ENCODE data around the gene STX16.

STX16 gene

GRCh38 chr20:58650776-58651558 lies at the start of gene STX16:
Gene STX16, plus strand, starts transcription at chr20:58651283. Its CDS starts 724 bp downstream, at chr20:58652007.
- DNase-seq, result peak; percentile 68 to 78 (median 76)

- no peak for DNase-seq
Observed at GRCh38 chr20:58602124-58602523, 49.0 kb upstream of the STX16 start.

- no peak for DNase-seq
Observed at GRCh38 chr20:58603721-58604120, 47.4 kb upstream of the STX16 start.

- DNase-seq, result no peak
Observed at GRCh38 chr20:58604128-58604881, 46.8 kb upstream of the STX16 start.

- DNase-seq, result no peak
Observed at GRCh38 chr20:58605292-58606065, 45.6 kb upstream of the STX16 start.

GRCh38 chr20:58606184-58606583 lies 44.9 kb upstream of the STX16 start:
- no peak for DNase-seq

GRCh38 chr20:58608096-58608840 lies 42.8 kb upstream of the STX16 start:
- DNase-seq, result no peak

GRCh38 chr20:58609026-58609425 lies 42.1 kb upstream of the STX16 start:
- DNase-seq, result no peak

- no peak for DNase-seq
Observed at GRCh38 chr20:58610071-58610800, 40.8 kb upstream of the STX16 start.

GRCh38 chr20:58610811-58611210 lies 40.3 kb upstream of the STX16 start:
- DNase-seq, result no peak

GRCh38 chr20:58611236-58612030 lies 39.6 kb upstream of the STX16 start:
- no peak for DNase-seq

- DNase-seq, result no peak
Observed at GRCh38 chr20:58612121-58612691, 38.9 kb upstream of the STX16 start.

GRCh38 chr20:58613061-58613854 lies 37.8 kb upstream of the STX16 start:
- DNase-seq, result no peak

GRCh38 chr20:58614366-58614765 lies 36.7 kb upstream of the STX16 start:
- DNase-seq, result no peak

- DNase-seq, result no peak
Observed at GRCh38 chr20:58614984-58615760, 35.9 kb upstream of the STX16 start.

GRCh38 chr20:58616411-58616810 lies 34.7 kb upstream of the STX16 start:
- DNase-seq, result no peak

- DNase-seq, result no peak
Observed at GRCh38 chr20:58617158-58617557, 33.9 kb upstream of the STX16 start.

GRCh38 chr20:58618351-58619076 lies 32.6 kb upstream of the STX16 start:
- DNase-seq, result no peak
